Tibial nerve (tissue), 4 donors: Measurements from ENCODE around the gene NR3C1.

Experiments used
- CTCF ChIP-seq, 5 experiments: fragments of 200-600 bp in 3 of 5; fragments of 450-650 bp in 2 of 5; sonication (generic) in 3 of 5; IDR thresholded peaks; one replicate each; pipeline ENCODE4 v1.5.1; 2016 to 2019; ENCODE audit warnings: antibody characterized with exemption in 5 of 5, mild to moderate bottlenecking in 3 of 5, moderate library complexity in 2 of 5
- EP300 ChIP-seq, 2 donors: sonication (generic); formaldehyde crosslinking; IDR thresholded peaks; one replicate each; pipeline ENCODE4 v1.6.1; 2017; ENCODE audit warnings: antibody characterized with exemption in 2 of 2, mild to moderate bottlenecking in 1 of 2
- POLR2A ChIP-seq, 2 donors: fragments of 450-650 bp; IDR thresholded peaks; one replicate each; pipeline ENCODE4 v1.6.1; 2017; ENCODE audit warnings: antibody characterized with exemption in 2 of 2, mild to moderate bottlenecking in 2 of 2, moderate library complexity in 2 of 2

DNA sequence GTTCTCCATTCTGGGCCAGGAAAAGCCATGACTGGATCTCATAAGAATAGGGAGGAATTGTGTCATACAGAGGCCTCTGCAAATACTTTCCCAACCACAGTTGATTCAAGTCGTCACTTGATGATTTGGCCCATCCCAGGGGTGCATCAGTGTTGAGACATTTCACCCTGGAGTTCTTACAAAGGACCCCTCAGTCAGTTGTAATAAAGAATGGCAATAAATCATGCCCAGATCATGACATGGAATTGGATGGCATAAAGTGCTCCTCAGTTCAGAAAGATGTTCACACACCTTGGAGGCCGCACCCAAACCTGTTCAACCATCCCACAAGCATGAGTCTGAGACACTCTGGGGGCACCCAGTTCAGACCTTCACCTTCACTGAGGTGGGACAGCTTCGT lies 168.1 kb downstream of the NR3C1 start:
- TF ChIP-seq CTCF (IDR thresholded peaks at IDR 0.05), result no peak
- no peak for TF ChIP-seq POLR2A (IDR thresholded peaks at IDR 0.05)
- TF ChIP-seq EP300 (IDR thresholded peaks at IDR 0.05), result peak in 1 of 2 donors; percentile 64
